Measurements from ENCODE around the gene ITSN2.

The ITSN2 gene

DNA sequence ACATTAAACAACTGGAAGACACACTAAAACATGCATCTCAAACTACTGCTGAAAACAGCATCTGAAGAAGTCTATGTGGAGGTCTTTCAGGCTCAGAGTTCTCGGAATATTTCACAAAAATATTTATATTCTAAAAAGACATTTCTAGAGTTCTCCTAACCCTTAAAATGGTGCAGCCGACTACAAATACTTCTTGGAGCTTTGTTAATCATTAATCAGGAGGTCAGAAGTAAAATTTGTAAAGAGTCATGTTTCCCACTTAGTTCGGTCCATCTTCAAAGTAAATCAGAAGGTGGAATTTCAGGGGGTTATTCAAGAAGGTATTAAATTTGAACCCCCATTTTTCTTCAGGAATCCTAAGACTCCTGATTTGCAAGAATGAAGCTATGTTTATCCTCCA, 112.7 kb downstream of the ITSN2 start:
- TF ChIP-seq CTCF (conservative IDR thresholded peaks at IDR 0.05; ENCODE audit: control insufficient read depth, insufficient read depth, low read depth, low read length) = no peak

GRCh38 chr2:24247164-24247563, 113.2 kb downstream of the ITSN2 start:
- H3K4me3 ChIP-seq (ENCODE audit: control insufficient read depth, low read depth, low read length) = no peak overlapping the region
- no peak for TF ChIP-seq CTCF (conservative IDR thresholded peaks at IDR 0.05; ENCODE audit: control insufficient read depth, insufficient read depth, low read depth, low read length)
- no peak for DNase-seq (ENCODE audit: low read depth)

More for the DNA sequence above, 112.7 kb downstream of the ITSN2 start:
- H3K4me3 ChIP-seq (ENCODE audit: control insufficient read depth, low read depth, low read length) = no peak overlapping the region
- DNase-seq (ENCODE audit: low read depth) = no peak

- TF ChIP-seq CTCF (conservative IDR thresholded peaks at IDR 0.05; ENCODE audit: control insufficient read depth, insufficient read depth, low read depth, low read length) = no peak
- H3K4me3 ChIP-seq (ENCODE audit: control insufficient read depth, low read depth, low read length) = no peak overlapping the region
- DNase-seq (ENCODE audit: low read depth) = peak; percentile 77
Measured at GRCh38 chr2:24245986-24246776, 114.2 kb downstream of the ITSN2 start.

GRCh38 chr2:24241528-24241927, 118.8 kb downstream of the ITSN2 start:
- no peak for TF ChIP-seq CTCF (conservative IDR thresholded peaks at IDR 0.05; ENCODE audit: control insufficient read depth, insufficient read depth, low read depth, low read length)
- H3K4me3 ChIP-seq (ENCODE audit: control insufficient read depth, low read depth, low read length) = no peak overlapping the region
- DNase-seq (ENCODE audit: low read depth) = no peak

GRCh38 chr2:24239553-24239952, 120.8 kb downstream of the ITSN2 start:
- no peak for TF ChIP-seq CTCF (conservative IDR thresholded peaks at IDR 0.05; ENCODE audit: control insufficient read depth, insufficient read depth, low read depth, low read length)
- H3K4me3 ChIP-seq (ENCODE audit: control insufficient read depth, low read depth, low read length) = no peak overlapping the region
- DNase-seq (ENCODE audit: low read depth) = no peak

GRCh38 chr2:24238158-24238557, 122.2 kb downstream of the ITSN2 start:
- no peak for TF ChIP-seq CTCF (conservative IDR thresholded peaks at IDR 0.05; ENCODE audit: control insufficient read depth, insufficient read depth, low read depth, low read length)

More at GRCh38 chr2:24238158-24238557, 122.2 kb downstream of the ITSN2 start:
- no peak overlapping the region for H3K4me3 ChIP-seq (ENCODE audit: control insufficient read depth, low read depth, low read length)
- DNase-seq (ENCODE audit: low read depth) = no peak

Measured in fibroblast of mammary gland (primary cell).